Muscle layer of colon (tissue), 2 donors: ENCODE results near the gene DLG4.

Experiments used
- H3K27ac ChIP-seq: one replicate; pipeline ENCODE4 v1.7.0; 2013; ENCODE audit warnings: low read depth, mild to moderate bottlenecking, low read length, moderate library complexity
- H3K27me3 ChIP-seq, 2 donors: one replicate each; pipeline ENCODE4 v1.7.0; 2013; ENCODE audit warnings: low read length in 2 of 2, mild to moderate bottlenecking in 2 of 2; ENCODE audit not compliant: insufficient read depth in 2 of 2, control insufficient read depth in 1 of 2
- H3K36me3 ChIP-seq: one replicate; pipeline ENCODE4 v1.7.0; 2013; ENCODE audit warnings: mild to moderate bottlenecking, low read length; ENCODE audit not compliant: insufficient read depth
- H3K4me1 ChIP-seq: one replicate; pipeline ENCODE4 v1.7.0; 2013; ENCODE audit warnings: mild to moderate bottlenecking, low read length; ENCODE audit not compliant: insufficient read depth
- H3K4me3 ChIP-seq, 2 donors: one replicate each; pipeline ENCODE4 v1.7.0; 2013; ENCODE audit warnings: low read length in 2 of 2, low read depth in 1 of 2, mild to moderate bottlenecking in 1 of 2, moderate library complexity in 1 of 2
- H3K9ac ChIP-seq: one replicate; pipeline ENCODE4 v1.7.0; 2013; ENCODE audit warnings: low read length
- H3K9me3 ChIP-seq: one replicate; pipeline ENCODE4 v1.7.0; 2013; ENCODE audit warnings: mild to moderate bottlenecking, low read length
- donor health status: abdominal sarcoma.
- donor health status: Adenocarcinoma of cecum.

DLG4 gene

DNA sequence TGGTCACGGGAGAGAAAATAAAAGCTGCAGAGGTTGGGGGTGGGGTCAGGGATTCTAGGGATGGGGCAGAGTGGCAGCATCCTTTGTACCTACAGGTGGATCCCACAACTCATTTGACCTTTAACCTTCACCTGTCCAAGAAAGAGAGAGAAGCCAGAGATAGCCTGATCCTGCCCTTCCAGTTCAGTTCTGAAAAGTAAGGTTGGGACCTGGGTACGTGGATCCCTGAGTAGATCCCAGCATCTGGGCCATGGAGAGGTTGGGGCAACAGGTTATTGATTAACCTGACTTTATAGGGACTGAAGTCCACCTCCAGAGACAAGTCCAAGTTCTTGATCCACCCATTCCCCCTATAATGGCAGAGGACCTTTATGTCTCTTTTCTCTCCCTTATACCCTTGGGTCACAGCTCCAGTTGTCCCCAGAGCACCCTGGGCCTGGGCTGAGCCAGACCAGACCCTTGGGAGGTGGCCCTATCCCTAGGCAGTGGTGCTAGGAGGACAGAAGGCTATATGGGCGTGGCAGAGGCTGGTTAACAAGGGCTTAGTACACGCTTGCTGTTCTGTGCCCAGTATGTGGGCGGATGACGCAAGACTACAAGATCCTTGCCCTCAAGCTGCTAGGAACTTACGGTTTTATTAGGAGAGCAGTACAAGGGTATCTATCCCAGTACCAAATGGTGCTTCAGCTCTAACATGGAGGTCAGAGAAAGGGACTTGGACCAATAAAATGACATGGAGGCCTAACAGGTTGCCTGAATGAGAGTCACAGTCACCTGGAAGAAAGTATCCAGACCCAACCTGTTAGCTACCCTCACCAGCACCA is 39.3 kb upstream of the DLG4 start:
- Histone ChIP-seq H3K27ac (no peak overlapping the region), H3K4me3 (no peak overlapping the region), H3K4me1 (no peaks in the 10 kb centered on the region), H3K9ac (no peak overlapping the region), H3K27me3 (peaks cover 26 to 36% of the 10 kb centered on the region in 2 donors), H3K9me3 (no peaks in the 10 kb centered on the region), H3K36me3 (peaks cover 34% of the 10 kb centered on the region)

DNA sequence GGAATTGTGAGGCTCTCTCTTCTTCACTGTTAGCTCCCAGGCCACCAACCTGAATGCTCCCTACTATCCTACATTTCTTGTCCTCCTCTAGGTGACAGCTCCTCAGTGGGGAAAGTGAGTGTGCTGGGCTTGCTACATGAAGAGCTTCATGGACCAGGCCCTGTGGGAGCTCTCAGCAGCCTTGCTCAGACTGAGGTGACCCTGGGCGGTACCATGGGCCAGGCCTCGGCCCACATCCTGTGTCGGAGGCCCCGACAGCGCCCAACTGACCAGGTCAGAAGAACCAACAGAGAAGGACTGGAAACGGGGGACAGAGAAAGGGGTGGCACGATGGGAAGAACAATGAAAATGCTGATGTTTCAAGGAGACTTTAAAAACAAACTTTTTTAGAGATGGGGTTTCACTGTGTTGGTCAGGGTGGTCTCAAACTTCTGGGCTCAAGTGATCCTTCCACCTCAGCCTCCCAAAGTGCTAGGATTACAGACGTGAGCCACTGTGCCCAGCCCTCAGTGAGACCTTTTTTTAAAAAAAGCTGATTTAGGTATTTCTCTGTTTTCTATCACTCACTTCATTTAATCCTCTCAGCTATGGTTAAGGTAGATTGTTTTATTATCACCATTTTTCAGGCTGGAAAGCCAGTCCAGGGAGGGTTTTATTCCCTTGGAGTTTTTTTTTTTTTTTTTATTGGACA is 37.3 kb upstream of the DLG4 start:
- H3K4me3 ChIP-seq, result no peak overlapping the region
- peaks cover 9 to 17% of the 10 kb centered on the region in 2 donors for H3K27me3 ChIP-seq
- H3K9me3 ChIP-seq, result no peaks in the 10 kb centered on the region
- H3K4me1 ChIP-seq, result peaks cover 9% of the 10 kb centered on the region
- H3K36me3 ChIP-seq, result peaks cover 35% of the 10 kb centered on the region
- no peak overlapping the region for H3K9ac ChIP-seq
- H3K27ac ChIP-seq, result no peak overlapping the region

DNA sequence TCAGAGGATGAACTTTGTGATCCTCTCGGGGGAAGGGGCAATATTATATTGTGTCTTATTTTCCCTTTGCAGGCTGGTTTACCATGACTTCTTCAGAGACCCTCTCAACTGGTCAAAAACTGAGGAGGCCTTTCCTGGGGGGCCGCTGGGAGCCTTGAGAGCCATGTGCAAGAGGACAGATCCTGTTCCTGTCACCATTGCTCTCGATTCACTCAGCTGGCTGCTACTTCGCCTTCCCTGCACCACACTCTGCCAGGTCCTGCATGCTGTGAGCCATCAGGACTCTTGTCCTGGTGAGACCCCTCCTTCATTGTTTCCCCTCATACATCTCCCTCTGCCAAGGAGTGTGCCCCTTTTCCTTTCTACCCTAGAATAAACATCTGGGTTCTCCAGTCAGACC is 34.9 kb upstream of the DLG4 start:
- H3K4me1 ChIP-seq, result peaks cover 22% of the 10 kb centered on the region
- no peaks in the 10 kb centered on the region for H3K27me3 ChIP-seq
- H3K4me3 ChIP-seq, result no peak overlapping the region
- no peaks in the 10 kb centered on the region for H3K9me3 ChIP-seq
- H3K27ac ChIP-seq, result no peak overlapping the region
- no peak overlapping the region for H3K9ac ChIP-seq
- peaks cover 35% of the 10 kb centered on the region for H3K36me3 ChIP-seq

DNA sequence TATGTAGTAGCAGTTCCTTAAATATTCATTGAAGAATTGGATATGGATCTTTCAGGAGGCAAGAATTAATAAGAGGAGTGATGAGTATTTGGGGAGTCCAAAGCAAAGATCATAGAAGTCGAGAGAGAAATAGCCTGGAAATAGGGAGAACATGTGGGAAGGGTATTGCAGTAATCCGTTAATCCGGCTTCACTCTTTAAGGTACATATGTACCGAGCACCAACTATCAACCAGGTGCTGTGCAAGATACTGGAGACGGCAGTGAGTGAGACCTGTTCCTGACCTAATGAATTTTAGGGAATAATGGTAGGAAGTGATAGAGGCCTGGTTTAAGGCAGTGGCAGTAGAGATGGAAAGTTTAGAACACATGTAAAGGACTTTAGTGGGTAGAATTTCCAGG is 33.4 kb upstream of the DLG4 start:
- peaks cover 24% of the 10 kb centered on the region for H3K36me3 ChIP-seq
- H3K4me3 ChIP-seq, result peak overlapping the region; percentile 73 to 79
- no peaks in the 10 kb centered on the region for H3K9me3 ChIP-seq
- peak overlapping the region; percentile 92 for H3K27ac ChIP-seq
- H3K27me3 ChIP-seq, result no peaks in the 10 kb centered on the region
- peaks cover 31% of the 10 kb centered on the region for H3K4me1 ChIP-seq
- H3K9ac ChIP-seq, result peak overlapping the region; percentile 91

DNA sequence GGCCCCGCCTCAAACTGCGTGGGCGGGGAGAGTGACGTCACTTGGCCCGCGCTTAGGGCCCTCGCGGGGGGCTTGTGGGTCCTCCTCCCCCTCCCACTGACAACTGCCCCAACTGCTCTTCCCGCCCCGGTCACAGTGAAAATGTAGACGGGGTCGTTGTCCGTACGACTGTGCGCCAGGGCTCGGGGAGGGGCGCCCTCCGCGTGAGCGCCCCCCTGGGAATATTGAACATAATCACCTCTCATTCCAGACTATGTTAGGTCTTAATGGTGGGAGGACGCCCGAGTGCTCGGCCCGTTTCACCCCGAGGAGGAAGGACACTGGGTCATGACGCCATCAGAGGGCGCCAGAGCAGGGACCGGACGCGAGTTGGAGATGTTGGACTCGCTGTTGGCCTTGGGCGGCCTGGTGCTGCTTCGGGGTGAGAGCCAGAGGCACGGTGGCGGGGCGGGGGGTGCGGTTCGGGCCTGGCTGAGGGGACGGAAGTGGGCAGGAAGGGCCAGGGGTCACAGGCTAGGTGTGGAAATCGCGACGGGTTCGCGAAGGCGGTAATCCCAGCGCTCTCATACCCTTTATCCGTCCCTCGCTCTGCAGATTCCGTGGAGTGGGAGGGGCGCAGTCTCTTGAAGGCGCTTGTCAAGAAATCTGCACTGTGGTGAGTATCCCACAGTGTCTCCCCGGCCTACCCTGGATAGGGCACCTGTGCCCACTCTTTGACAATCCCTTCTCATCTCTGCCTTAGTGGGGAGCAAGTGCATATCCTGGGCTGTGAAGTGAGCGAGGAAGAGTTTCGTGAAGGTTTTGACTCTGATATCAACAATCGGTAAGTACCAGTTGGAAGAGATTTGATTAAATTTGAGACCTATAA is 32.8 kb upstream of the DLG4 start, which contains the start of gene ELP5:
ELP5 (plus strand) TSS at position 40 of the 868 bp plus-strand sequence; CDS start at position 376, 336 bp downstream.
- Histone ChIP-seq H3K36me3 (peaks cover 24% of the 10 kb centered on the region), H3K4me3 (peak within 1 kb of the TSS; percentile 79 to 83), H3K9ac (peak within 1 kb of the TSS; percentile 91), H3K27ac (peak within 1 kb of the TSS; percentile 92), H3K4me1 (peaks cover 31% of the 10 kb centered on the region), H3K9me3 (no peaks in the 10 kb centered on the region), H3K27me3 (no peaks in the 10 kb centered on the region)

DNA sequence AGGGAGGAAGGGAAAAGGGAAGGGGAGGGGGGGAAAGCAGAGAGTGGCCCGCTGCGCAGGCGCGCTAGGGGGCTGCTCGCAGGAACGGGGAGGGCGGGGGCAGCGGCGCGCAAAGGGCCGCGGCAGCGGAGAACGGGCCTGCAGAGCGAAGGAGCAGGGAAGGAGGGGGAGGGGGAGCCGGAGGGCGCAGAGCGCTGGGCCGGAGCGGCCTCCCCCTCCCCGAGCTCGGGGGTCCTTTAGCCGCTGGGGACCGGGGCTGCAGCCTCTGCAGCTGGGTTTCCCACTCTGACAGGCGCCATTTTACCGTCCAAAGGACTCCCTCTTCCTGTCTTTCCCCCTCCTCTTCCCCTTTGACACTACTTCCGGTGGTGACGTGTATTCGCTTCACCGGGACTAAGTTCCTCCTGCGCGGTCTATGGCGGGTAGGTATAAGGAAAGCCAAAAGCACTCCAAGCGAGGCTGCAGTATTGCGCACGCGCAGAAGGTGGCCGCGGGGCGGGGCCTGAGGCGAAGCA is 32.1 kb upstream of the DLG4 start, which contains the start of gene CTDNEP1:
CTDNEP1 (minus strand) TSS at position 74 of the 515 bp plus-strand sequence. CDS start 438 bp downstream, outside the sequence.
- Histone ChIP-seq H3K9me3 (no peaks in the 10 kb centered on the region), H3K27ac (peak within 1 kb of the TSS; percentile 92), H3K27me3 (no peaks in the 10 kb centered on the region), H3K36me3 (peaks cover 26% of the 10 kb centered on the region), H3K9ac (peak within 1 kb of the TSS; percentile 91), H3K4me1 (peaks cover 31% of the 10 kb centered on the region), H3K4me3 (peak within 1 kb of the TSS; percentile 79 to 83)

DNA sequence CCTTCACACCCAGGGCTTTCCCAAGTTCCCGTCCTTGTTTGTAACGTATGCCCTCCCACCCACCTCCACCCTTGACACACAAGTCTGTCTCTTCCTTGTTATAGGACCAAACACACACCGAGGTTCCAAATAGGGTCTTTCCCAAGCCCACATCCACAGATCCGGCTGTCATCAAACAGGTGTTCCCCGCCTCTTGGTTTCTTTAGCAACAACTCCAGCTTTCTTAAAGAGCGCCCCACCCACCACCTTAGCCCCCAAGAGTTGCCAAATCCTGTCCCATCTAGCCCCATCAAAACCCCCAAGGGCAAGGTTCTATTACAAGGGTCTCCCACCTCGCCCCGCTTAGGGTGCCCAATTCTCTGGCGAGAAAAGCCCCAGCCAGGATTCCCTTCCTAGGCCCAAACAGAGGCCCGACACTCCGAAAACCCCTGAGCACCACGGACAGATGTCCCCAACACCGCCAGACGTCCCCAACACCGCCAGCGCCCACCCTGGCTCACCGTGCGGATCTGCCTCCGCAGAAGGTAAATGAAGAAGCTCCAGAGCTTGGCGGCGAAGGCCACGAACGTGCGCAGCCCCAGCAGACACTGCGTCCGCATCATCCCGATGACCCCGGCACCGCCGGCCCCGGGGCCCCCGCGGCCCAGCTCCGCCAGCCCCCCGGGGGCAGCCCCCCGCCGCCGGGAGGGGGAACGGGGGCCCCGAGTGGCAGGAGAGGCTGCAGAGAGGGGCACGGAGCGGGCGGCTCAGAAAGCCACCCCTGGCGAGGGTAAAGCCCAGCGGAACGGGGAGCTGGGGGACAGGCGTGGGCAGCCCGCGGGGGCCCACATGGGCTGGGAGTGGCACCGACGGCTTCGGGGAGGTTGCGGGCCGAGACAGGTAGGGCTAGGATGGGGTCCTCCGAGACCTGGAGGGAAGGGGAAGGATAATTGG is 31.3 kb upstream of the DLG4 start:
- Histone ChIP-seq H3K36me3 (peaks cover 27% of the 10 kb centered on the region), H3K9me3 (no peaks in the 10 kb centered on the region), H3K27ac (peak overlapping the region; percentile 86), H3K9ac (peak overlapping the region; percentile 74), H3K4me1 (peaks cover 31% of the 10 kb centered on the region), H3K4me3 (peak overlapping the region; percentile 79 to 83), H3K27me3 (no peaks in the 10 kb centered on the region)

DNA sequence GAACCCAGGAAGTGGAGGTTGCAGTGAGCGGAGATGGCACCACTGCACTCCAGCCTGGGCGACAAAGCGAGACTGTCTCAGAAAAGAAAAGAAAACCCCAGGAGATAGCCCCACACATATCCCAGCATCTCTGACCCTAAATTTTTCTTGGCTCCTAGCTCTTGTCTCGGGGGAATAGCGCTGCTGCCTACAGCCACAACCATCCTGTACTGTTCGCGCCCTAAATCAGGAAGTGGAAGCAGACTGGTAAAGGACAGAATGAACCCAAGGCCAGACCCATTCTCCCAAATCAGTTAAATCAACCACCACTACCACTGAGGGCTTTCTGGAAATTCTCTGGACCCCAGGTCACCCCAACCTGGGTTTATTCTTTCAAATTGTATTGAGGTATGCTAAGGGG is 30.2 kb upstream of the DLG4 start:
- Histone ChIP-seq H3K9me3 (no peaks in the 10 kb centered on the region), H3K27ac (peak overlapping the region; percentile 86), H3K9ac (peak overlapping the region; percentile 74), H3K27me3 (no peaks in the 10 kb centered on the region), H3K4me1 (peaks cover 31% of the 10 kb centered on the region), H3K36me3 (peaks cover 29% of the 10 kb centered on the region), H3K4me3 (peak overlapping the region; percentile 79 to 83)

DNA sequence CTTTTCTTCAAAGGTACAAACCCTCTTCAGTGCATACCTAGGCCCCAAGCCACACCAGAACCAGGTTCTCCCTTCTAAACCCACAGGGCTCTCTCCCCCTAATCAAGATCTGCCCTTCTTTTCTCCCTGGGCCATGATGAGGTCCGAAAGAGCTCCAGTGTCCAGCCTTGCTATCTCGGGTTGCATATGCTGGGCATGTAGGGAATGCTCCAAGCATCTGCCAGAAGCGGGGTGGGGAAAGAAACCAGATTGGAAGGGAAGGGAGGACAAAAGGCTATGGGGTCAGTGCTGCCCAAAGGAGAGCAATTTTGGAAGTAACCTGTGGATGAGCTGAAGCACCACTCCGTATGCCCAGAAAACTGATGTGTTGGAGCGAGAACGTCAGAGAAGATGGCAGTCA is 29.6 kb upstream of the DLG4 start:
- no peak overlapping the region for H3K4me3 ChIP-seq
- H3K36me3 ChIP-seq, result peaks cover 29% of the 10 kb centered on the region
- no peaks in the 10 kb centered on the region for H3K9me3 ChIP-seq
- H3K27ac ChIP-seq, result no peak overlapping the region
- H3K4me1 ChIP-seq, result peaks cover 31% of the 10 kb centered on the region
- H3K27me3 ChIP-seq, result no peaks in the 10 kb centered on the region
- no peak overlapping the region for H3K9ac ChIP-seq

DNA sequence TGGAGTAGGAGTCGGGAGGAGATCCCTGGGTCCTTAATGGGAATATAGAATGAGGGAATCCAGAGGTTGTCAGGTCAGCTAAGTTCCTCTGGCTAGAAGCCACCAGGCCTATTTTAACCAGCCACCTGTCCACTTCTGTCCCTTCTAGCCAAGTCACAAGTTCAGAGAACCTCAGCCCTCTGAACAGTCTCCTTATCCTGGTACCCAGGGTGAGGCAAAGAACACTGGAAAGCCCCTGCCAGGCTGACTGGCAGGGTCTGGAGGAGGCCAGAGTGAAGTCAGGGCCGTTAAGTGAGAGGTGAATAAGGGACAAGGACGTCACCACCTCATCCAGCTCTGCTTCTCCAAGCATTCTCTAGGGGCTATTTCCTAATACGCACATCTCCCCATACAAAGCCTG is 29.2 kb upstream of the DLG4 start:
- Histone ChIP-seq H3K9me3 (no peaks in the 10 kb centered on the region), H3K9ac (no peak overlapping the region), H3K4me3 (no peak overlapping the region), H3K27ac (no peak overlapping the region), H3K4me1 (peaks cover 31% of the 10 kb centered on the region), H3K27me3 (no peaks in the 10 kb centered on the region), H3K36me3 (peaks cover 29% of the 10 kb centered on the region)
